ENCODE measurements around the gene CMTM6.
"Not testable (repeated sequence)": the region's sequence is repeated elsewhere in the genome, so short reads cannot be mapped to it uniquely, and the experiment has no call there.

CMTM6 gene

GRCh38 chr3:32443478-32443877 lies 59.2 kb downstream of the CMTM6 start:
- no peak for DNase-seq (ENCODE audit: low spot score)

DNA sequence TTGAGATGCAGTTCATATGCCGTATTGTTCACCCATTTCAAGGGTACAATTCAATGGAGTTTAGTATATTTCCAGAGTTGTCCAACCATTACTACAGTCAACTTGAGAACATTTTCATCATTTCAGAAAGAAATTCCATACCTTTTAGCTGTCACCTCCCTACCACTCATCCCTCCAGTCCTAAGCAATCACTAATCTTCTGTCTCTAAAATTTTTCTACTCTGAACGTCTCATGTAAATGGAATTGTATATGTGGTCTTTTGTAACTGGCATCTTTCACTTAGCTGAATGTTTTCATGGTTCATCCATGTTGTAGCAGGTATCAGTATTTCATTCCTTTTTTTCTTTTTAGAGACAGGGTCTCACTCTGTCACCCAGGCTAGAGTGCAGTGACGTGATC lies 59.9 kb downstream of the CMTM6 start:
- DNase-seq (ENCODE audit: low spot score) = no peak

- DNase-seq (ENCODE audit: low spot score) = no peak
These were observed 61.9 kb downstream of the CMTM6 start for GRCh38 chr3:32440611-32441350.

- DNase-seq (ENCODE audit: low spot score) = not testable (repeated sequence)
These were observed 63.2 kb downstream of the CMTM6 start for GRCh38 chr3:32439421-32439820.

DNA sequence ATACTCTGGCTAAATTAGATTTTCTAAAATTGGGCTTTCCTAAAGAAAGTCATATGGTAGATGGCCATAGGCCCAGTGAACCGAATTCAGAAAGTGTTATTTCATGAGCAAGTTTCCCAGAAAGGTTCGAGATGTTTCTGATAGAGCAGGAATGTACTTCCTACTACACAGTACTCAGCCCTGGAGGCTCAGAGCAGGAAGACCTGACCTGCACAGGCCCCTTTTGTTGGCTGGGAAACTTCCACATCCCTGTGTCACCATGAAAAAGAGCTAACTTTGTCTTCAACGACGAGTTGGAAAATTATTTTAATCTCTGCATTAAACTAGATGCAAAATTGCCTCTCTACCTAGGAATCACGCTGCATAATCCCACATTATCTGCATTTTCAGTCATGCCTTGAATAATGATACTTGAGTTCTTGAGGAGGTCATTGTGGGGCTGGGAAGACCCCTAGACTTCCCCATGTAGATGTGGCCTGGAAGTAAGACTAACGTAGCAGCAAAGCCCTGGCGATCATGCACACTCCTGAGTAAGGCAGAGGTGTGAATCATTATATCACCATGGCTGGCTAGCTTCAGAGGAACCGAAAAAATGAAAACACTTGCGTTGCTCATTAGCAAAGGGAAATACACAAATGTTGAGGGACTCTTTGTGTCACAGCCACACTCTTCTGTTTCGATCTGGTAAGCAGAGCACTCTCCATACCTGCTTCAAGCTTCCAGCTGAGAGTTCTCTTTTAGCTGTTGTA lies 63.9 kb downstream of the CMTM6 start:
- DNase-seq (ENCODE audit: low spot score) = no peak

DNA sequence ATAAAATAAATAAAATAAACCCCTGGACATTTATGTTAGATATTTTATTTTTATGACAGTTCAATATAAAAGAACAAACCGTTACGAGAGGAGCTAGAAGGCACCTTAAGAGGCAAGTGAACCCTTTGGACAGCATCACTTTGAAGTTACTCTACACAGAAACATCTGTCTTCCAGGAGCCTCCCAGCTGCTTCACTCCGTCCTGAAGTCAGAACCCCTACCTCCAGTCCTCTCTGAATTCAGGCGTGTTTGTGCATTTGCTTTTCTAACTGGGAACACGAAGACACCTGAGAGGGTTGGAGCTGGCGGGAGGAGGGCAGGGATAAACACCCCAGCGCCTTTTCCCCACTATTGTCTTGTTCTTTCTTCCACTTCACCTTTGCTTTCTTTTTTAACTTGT lies 64.8 kb downstream of the CMTM6 start:
- DNase-seq (ENCODE audit: low spot score) = no peak

GRCh38 chr3:32436816-32437189 lies 65.8 kb downstream of the CMTM6 start:
- DNase-seq (ENCODE audit: low spot score) = no peak

DNA sequence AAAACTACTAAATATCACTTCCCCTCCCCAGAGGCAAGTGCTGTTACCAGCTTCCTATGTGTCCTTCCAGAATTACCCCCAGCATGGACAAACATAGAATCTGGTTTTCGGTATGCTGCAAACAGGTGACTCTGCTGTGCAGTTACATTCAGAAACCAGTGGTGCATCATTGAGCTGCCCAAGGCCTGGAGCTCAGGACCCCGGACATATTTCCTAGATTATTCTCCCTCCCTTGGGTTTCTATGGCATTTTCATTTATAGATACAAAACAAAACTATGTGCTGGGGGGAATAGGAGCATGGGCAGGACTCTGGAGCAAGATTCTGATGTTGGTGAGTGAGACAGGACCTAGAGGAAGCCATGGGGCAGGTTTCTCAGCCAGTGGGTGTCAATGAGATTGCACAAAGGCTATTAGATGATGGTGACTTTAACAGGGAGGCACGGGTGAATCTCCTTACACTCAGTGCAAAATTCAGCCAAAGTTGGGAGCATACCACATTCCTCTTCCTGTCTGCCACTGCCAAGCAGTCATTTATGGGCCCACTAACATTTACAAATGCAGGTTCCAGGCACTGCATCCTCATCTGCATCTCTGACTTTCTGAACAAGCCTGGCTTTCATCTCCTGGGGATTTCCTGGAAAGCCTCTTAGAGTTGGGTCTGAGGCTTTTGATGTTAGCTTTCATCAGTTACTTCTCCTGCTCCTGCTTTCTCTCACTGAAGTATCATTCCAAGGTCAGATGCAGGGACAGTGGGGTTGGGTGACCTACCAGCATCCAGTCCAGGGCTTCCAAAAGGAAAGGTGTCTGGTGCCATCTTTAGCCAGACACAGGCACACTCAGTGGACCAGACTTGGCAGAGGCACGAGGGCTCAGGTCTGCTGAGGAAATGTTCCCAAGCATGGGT lies 66.5 kb downstream of the CMTM6 start:
- no peak for DNase-seq (ENCODE audit: low spot score)

DNA sequence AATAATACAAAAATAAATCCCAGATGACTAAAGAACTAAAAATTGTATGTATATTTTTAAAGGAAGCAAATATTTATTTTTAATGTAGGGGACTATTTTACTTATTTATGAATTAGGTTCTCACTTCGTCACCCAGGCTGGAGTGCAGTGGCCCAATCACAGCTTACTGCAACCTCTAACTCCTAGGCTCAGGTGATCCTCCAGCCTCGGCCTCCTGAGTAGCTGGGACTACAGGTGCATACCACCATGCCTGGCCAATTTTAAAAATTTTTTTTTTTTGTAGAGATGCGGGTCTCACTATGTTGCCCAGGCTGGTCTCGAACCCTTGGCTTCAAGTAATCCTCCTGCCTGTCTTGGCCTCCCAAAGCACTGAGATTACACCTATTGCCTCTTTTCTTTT lies 68.4 kb downstream of the CMTM6 start:
- DNase-seq (ENCODE audit: low spot score) = no peak

DNA sequence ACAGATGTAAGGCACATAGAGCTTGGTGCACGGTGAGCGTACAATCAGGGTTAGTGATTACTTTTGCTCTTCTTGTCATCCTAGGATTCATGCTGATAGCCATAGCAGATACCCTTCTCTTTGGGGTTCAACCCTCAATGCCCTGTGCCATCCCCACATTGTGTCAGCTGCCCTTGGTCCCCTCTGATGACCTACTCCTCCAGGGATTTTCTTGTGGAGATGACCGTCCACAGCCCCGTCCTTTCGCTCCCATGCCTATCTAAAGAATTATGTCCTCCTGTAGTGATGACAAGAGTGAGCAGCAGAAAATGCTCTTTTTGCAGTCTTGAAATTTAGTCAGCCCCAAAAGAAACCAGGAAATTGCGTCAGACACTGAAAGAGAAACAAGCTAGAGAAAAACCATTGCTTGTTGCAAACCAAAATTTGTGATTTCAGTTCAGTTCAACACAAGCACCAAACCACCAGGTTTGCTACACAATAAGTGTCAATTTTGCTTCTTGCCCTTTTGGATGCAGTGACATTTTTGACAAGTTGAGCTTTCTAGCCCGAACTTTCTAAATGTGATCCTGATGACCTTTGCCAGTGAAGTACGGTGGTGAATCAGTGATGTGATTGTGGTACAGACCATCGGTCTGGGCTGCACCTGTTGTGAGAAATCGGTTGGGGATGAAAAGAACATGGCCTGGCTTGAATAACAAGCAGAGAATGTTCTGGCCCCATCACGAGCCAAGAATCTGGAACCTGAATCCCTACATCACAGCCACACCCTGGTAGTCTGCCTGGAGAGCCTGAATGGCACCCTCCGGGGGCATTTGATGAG lies 69.7 kb downstream of the CMTM6 start:
- DNase-seq (ENCODE audit: low spot score) = no peak

- DNase-seq (ENCODE audit: low spot score) = no peak
These were observed 70.5 kb downstream of the CMTM6 start for GRCh38 chr3:32432045-32432710.

GRCh38 chr3:32431481-32431880 lies 71.2 kb downstream of the CMTM6 start:
- no peak for DNase-seq (ENCODE audit: low spot score)
